H1 (cell line): ENCODE results near the gene ACVR2A. TPM values are rescaled to one million over a fixed set of nuclear protein-coding genes. Genes with fewer than 3 reads are reported as not detected.

ENCODE experiments used
- NANOG ChIP-seq: IDR thresholded peaks from 2 replicates; pipeline ENCODE4 v1.6.1; 2011; ENCODE audit warnings: low read length, low read depth, mild to moderate bottlenecking, inconsistent platforms; ENCODE audit not compliant: insufficient read depth, poor library complexity, severe bottlenecking
- SIX5 ChIP-seq: IDR thresholded peaks from 2 replicates; pipeline ENCODE4 v1.6.1; 2011; ENCODE audit warnings: mild to moderate bottlenecking, low read depth, low read length
- TBP ChIP-seq: IDR thresholded peaks from 2 replicates; pipeline ENCODE4 v1.6.1; 2011; ENCODE audit warnings: low read depth, low read length, improper control_type of control experiment
- TCF12 ChIP-seq: IDR thresholded peaks from 2 replicates; pipeline ENCODE4 v1.6.1; 2011; ENCODE audit warnings: low read depth, mild to moderate bottlenecking, low read length
- ZNF274 ChIP-seq: IDR thresholded peaks from 2 replicates; pipeline ENCODE4 v1.7.0; 2012; ENCODE audit warnings: low read length, borderline replicate concordance; ENCODE audit errors: extremely low read depth
- polyA plus RNA-seq, 7 experiments: library from polyadenylated mRNA; depleted of rRNA in 3 of 7; stranded (reverse) in 5 of 7; unstranded in 2 of 7; fragments of >200 nt in 5 of 7; fragments of 200-250 nt in 2 of 7; gene quantifications; 1 replicate in 5 of 7; 2 replicates in 1 of 7; 4 replicates in 1 of 7; pipeline versions ENCODE4 v1.2.1 to v1.2.3, GENCODE V29; 2011 to 2013; ENCODE audit warnings: missing spikeins in 2 of 7, mixed read lengths in 2 of 7
- total RNA-seq: library from RNA; stranded (reverse); fragmentation: NEBNext Ultra II Directional; extraction: Animal tissue kit (Norgen Biotek cat#: 25700); gene quantifications from 2 replicates; pipeline ENCODE4 v1.2.1, GENCODE V29; 2021

ACVR2A gene
- total and polyA plus RNA-seq, 2 of the 8 experiments (the other 6 are each of a cell fraction or from before 2014, with no cell fraction given): 3.4 to 18.1 TPM

DNA sequence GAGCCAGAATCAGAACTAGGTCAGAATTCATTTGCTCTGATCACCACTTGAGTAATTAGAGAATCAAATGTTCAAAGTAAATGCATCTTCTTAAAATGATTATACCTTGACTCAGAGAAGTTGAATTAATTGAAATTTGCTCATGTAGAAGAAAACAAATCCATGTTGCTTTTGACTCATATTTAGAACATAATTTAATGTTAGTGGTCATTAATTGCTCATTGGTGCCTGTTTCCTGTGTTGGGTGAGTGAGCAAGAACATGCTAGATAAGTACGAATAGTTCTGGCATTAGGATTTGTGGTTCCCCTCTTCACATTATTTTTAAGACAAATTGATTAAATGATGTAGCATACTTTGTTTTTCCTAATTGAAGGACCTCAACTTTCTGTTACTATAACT is 19.0 kb downstream of the ACVR2A start (continued):
- no peak for TF ChIP-seq TBP
- TF ChIP-seq TCF12: no peak
- no peak for TF ChIP-seq ZNF274
- no peak for TF ChIP-seq NANOG
- no peak for TF ChIP-seq SIX5
